GM12865 (cell line): Measurements from ENCODE around the gene PNLIP.

Source experiments
- DNase-seq: peaks from one replicate; pipeline ENCODE4 v3.0.0; 2010; ENCODE audit warnings: low read depth
- H3K4me3 ChIP-seq: 2 replicates; pipeline ENCODE4 v1.5.1; 2011; ENCODE audit warnings: mild to moderate bottlenecking, low read depth, low read length, control low read depth
- TF ChIP-seq, protein P1 (sequence below): IDR thresholded peaks from 2 replicates; pipeline ENCODE4 v1.5.1; 2011; ENCODE audit warnings: low read length, control low read depth, low read depth, inconsistent platforms; ENCODE audit not compliant: insufficient read depth; ENCODE audit errors: missing control alignments

Gene PNLIP

DNA sequence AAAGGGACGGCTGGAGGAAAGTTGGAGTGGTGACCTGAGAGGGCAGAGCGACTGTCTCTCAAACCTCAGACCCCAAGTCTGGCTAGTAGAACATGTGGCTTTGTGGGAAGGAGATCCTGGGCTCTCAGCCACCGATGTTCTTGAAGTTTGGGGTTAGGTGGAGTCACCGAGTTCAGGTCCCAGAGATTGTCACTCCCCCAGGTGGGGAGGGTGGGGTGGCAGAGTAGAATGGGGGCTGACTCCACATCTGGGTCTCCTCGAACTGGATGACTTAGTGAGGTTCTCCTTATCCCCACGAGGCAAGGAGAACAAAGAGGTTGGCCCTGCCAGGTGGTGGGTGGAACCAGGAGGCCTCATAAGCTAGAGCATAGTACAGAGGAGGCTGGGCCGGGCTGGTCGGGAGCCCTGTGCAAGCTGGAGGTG lies 60.3 kb downstream of the PNLIP start:
- TF ChIP-seq, protein P1, sequence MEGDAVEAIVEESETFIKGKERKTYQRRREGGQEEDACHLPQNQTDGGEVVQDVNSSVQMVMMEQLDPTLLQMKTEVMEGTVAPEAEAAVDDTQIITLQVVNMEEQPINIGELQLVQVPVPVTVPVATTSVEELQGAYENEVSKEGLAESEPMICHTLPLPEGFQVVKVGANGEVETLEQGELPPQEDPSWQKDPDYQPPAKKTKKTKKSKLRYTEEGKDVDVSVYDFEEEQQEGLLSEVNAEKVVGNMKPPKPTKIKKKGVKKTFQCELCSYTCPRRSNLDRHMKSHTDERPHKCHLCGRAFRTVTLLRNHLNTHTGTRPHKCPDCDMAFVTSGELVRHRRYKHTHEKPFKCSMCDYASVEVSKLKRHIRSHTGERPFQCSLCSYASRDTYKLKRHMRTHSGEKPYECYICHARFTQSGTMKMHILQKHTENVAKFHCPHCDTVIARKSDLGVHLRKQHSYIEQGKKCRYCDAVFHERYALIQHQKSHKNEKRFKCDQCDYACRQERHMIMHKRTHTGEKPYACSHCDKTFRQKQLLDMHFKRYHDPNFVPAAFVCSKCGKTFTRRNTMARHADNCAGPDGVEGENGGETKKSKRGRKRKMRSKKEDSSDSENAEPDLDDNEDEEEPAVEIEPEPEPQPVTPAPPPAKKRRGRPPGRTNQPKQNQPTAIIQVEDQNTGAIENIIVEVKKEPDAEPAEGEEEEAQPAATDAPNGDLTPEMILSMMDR, result no peak
- no peak for DNase-seq
- H3K4me3 ChIP-seq, result no peak overlapping the region

DNA sequence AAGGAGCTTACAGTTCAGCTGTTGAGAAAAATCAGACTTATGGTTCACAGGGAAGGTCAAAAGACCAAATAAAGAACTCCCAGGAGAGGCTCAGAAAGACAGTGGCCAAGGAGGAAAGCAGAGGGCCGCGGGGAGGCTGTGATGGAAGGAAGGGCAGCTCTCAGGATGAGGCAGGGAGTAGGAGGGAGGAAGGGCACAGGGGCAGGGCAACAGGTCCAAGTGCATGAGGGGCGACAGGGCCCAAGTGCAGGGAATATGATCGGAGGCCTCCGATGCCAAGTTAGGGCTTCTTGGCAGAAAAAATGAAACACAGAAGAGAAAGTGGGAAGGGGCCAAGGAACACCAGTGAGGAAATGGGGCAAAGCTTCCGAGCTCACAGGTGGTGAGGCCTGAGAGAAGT lies 61.6 kb downstream of the PNLIP start:
- DNase-seq, result no peak
- H3K4me3 ChIP-seq, result no peak overlapping the region
- TF ChIP-seq, protein P1, result no peak

- H3K4me3 ChIP-seq, result no peak overlapping the region
- TF ChIP-seq, protein P1, result no peak
- no peak for DNase-seq
Measured at GRCh38 chr10:116608686-116609594, 63.2 kb downstream of the PNLIP start.

DNA sequence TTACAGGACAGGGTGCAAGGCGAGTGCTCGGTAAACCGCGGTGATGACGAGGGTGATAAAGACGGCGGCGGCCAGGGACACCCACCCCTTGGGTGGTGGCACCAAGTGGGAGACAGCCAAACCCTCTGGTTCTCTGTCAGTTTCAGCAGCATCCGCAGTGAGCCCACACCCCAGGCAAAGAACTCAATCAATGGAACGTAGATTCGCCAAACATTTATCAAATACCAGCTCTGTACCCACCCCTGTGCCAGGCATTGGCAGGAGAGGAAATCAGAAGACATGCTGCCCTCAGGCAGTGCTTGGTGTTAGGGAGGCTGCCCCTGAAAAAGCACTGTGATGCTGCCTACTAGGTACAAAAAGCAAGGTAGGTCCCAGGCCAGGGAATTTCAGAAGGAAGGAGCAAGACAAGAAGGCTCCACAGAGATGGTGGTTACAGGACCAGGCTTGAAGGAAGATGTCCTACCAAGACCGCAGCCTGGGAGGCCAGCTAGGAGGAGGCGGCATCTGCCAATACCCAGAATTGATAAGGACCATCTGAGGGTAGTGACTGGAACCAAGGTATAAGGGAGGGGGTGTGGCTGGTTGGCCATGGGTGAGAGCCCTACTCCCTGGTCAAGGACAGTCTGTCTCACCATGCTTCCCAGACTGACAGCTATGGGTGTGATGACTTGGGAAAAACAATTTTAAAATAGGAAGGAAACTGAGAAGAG lies 64.9 kb downstream of the PNLIP start:
- TF ChIP-seq, protein P1, result no peak
- DNase-seq, result no peak
- H3K4me3 ChIP-seq, result no peak overlapping the region

- no peak overlapping the region for H3K4me3 ChIP-seq
- DNase-seq, result no peak
- TF ChIP-seq, protein P1, result no peak
Measured at GRCh38 chr10:116611153-116611545, 65.4 kb downstream of the PNLIP start.

DNA sequence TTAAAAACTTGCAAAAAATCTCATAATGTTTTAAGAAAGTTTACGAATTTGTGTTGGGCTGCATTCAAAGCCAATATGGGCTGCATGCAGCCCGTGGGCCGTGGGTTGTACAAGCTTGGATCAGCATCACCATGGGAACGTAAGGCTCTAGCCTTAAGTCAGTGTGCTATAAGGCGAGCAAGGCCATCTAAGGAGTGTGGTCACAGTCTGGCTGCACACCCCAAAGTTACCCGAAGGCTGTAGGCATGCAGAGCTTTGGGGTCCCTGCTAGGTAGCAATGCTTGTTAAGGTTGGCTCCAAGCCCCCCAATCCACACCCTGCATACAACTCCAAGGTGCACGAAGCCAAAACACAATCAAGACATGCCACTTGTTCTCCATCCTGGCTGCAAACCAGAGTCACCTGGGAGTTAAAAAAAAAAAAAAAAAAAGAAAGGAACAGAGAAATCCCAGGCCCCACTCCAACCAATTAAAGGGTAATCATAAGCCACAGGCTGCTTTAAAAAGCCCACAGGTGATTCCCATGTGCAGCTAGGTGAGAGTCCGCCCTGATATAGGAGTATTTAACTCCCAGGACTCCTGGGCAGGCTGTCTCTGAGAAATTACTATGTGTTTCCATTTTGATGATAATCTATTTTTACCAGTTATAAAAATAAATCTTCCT lies 66.5 kb downstream of the PNLIP start:
- DNase-seq, result no peak
- no peak overlapping the region for H3K4me3 ChIP-seq
- TF ChIP-seq, protein P1, result no peak
